HCT116 (cell line): Measurements from ENCODE around the gene RBM20.

Experiments used
- CBX3 ChIP-seq: IDR thresholded peaks from 2 replicates; pipeline ENCODE4 v1.6.1; 2012; ENCODE audit warnings: low read depth
- CEBPB ChIP-seq: IDR thresholded peaks from 2 replicates; pipeline ENCODE4 v1.6.1; 2012; ENCODE audit warnings: low read depth
- CTCF ChIP-seq, 3 experiments: fragments of 200-600 bp in 1 of 3; sonication (generic) in 1 of 3; IDR thresholded peaks in 2 of 3; conservative IDR thresholded peaks in 1 of 3; 2 replicates each; pipeline ENCODE4 v1.5.1; 2012 to 2017; ENCODE audit warnings: low read depth in 2 of 3, low read length in 2 of 3, antibody characterized with exemption in 1 of 3, borderline replicate concordance in 1 of 3, control low read depth in 1 of 3, mild to moderate bottlenecking in 1 of 3, mixed read lengths in 1 of 3, mixed run types in 1 of 3, moderate library complexity in 1 of 3; ENCODE audit not compliant: insufficient read depth in 1 of 3
- EZH2phosphoT487 ChIP-seq: fragments of 200-600 bp; IDR thresholded peaks from 2 replicates; pipeline ENCODE4 v1.6.1; 2018; ENCODE audit warnings: antibody characterized with exemption, borderline replicate concordance
- POLR2A ChIP-seq: IDR thresholded peaks from 2 replicates; pipeline ENCODE4 v1.7.0; 2011; ENCODE audit warnings: borderline replicate concordance; ENCODE audit not compliant: insufficient read depth, insufficient read length; ENCODE audit errors: extremely low read depth

- TF ChIP-seq CTCF (IDR thresholded peaks at IDR 0.05 in 2 of 3, conservative IDR thresholded peaks at IDR 0.05 in 1 of 3; ENCODE audit: borderline replicate concordance in 1 of 3, insufficient read depth in 1 of 3, low read depth in 2 of 3, low read length in 2 of 3) (no peak), CEBPB (no peak), CBX3 (no peak), POLR2A (no peak), EZH2phosphoT487 (no peak)
Observed at GRCh38 chr10:110790913-110791506, 146.9 kb downstream of the RBM20 start.
